GM12874 (cell line): ENCODE data around the gene HOXB3.
A peak's percentile ranks its signal among the peaks of the same experiment; 100 is the strongest.

Experiments
- CTCF ChIP-seq: IDR thresholded peaks from 2 replicates; pipeline ENCODE4 v1.5.1; 2011; ENCODE audit warnings: low read depth, mild to moderate bottlenecking, control low read depth, low read length, moderate library complexity; ENCODE audit not compliant: insufficient read depth

HOXB3 gene

GRCh38 chr17:48564188-48565021 lies 25.6 kb downstream of the HOXB3 start:
- TF ChIP-seq CTCF, result no peak

- TF ChIP-seq CTCF, result no peak
Observed at GRCh38 chr17:48563867-48564187, 26.2 kb downstream of the HOXB3 start.

GRCh38 chr17:48563385-48563838 lies 26.6 kb downstream of the HOXB3 start:
- TF ChIP-seq CTCF, result no peak

GRCh38 chr17:48562934-48563333 lies 27.1 kb downstream of the HOXB3 start:
- no peak for TF ChIP-seq CTCF

GRCh38 chr17:48561884-48562810 lies 27.9 kb downstream of the HOXB3 start:
- TF ChIP-seq CTCF, result peak; percentile 65

- no peak for TF ChIP-seq CTCF
Observed at GRCh38 chr17:48559840-48560817, 29.9 kb downstream of the HOXB3 start.
